Fibroblast of upper back skin (primary cell): ENCODE results near the gene ALS2CL.

Source experiments
- DNase-seq: peaks from one replicate; pipeline ENCODE4 v3.0.0-alpha.2; 2013

Gene ALS2CL

DNA sequence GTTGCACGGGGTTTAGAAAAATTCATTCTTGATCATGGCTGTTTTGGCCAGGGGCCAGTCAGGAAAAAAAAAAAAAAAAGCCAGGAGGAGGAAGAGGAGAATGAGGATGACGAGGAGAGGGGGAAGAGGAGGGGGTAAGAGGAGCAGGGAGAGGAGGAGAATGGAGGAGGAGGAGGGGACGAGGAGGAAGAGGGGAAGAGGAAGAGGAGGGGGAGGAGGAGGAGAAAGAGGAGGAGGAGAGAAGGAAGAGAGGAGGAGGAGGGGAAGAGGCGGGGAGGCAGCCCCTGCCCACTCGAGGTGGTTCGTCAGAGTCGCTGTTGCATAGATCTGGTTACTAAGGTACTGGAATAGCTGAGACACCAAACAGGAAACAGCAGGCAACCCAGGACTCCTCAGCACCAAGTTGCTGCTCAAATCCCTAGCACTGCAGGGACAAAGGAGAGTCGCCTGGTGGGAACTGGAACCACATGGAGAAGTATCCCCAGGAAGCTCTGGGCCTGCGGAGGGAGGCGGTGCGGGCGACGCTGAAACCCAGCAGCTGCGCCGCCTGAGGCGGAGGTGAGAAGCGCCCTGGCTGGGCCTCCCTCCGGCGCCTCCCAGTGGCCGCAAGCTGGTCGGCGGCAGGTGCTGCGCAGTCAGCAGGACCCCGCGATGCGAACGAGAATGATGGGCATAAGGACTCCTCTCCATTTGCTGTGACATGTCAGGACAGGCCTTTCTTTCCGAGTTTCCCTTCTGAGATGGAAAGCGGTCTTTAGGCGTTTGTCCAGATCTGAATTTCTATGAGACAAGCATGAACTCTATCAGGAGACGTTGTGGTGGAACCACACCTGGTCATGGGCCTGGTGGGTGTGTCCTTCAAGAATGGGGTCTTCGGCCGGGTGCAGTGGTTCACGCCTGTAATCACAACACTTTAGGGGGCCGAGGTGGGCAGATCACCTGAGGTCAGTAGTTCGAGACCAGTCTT lies 63.6 kb downstream of the ALS2CL start:
- DNase-seq: peak; percentile 74

DNA sequence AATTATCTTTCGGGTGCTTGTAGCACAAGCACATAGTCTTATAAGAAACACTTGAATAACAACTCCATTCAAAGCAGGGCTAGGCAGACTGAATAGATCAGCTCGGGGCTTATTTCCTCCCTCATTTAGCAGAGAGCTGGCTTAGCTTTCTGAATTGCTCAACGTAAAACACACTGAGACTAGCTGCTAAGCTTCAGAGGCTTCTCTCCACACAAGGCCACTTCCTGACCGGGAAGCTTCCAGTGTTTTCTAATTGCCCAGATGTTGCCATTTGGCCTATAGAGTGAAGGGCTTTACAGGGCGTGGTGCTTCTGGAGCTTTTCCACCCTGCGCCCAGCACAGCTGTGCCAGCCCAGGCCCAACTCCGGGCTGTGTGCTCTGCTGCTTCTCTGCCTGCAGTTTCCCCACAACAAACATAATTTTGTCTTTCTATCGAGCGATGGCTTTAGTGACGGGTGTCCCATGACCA lies 64.5 kb downstream of the ALS2CL start:
- no peak for DNase-seq

DNA sequence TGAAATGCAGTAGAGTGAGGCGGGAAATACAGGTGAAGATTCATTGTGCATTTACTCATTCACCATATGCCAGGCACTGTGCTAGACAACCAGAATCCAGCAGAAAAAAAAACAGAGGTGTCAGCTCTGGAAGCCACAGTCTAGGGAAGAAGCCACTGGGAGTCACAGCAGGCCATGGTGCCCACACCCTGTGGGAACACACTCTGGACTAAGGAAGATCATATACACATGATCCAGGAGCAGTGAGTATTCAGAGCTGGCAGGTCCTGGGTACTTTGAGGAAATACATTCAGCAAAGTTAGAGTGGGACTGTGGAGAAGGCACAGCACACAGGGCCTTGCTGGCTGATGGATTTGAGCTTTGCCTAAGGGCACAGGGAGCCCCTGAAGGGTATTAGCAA lies 66.4 kb downstream of the ALS2CL start:
- DNase-seq: no peak

GRCh38 chr3:46626039-46626438 lies 67.4 kb downstream of the ALS2CL start:
- DNase-seq: no peak

DNA sequence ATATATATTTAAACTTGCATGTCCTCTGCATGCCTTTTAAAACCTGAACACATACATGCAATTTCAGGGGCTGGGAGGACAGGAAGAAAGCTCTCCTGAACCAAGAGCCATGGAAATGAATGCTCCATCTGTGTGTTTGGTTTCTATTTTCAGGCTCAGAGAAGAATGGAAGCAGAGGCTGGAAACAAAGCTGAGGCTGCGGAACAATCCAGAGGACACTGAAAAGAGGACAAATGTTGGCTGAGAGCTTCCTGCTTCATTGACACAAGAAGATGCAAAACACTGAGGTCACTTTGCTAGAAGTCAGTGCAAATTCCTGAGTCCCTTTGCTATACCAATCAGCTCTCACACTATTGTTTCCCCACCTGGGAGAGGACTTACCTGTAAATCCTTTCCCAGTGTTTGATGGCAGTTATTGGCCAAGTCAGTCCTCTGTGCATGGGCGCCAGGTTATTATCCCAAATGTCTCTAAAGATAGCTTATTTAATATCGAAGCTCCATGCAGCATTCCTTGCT lies 68.4 kb downstream of the ALS2CL start:
- no peak for DNase-seq

DNA sequence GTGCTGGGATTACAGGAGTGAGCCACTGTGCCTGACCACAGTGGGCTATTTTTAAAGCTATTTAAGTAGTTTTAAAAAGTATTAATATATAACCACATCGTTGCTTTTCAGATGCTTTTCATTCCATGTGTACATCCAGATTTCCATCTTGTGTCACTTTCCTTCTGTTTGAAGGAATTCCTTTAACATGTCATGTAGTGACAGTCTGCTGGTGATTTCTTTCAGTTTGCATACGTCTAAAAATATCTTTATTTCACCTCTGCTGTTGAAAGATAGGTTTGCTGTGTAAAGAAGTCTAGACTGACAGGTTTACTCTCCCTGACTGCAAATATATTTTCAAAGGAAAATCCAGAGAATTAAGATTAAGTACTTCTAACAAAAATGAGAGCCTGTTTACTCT lies 68.9 kb downstream of the ALS2CL start:
- DNase-seq: no peak

- DNase-seq: no peak
Measured at GRCh38 chr3:46619845-46620778, 73.4 kb downstream of the ALS2CL start.
